HepG2 (cell line): Measurements from ENCODE around the gene ECPAS. TPM values are rescaled to one million over a fixed set of nuclear protein-coding genes. Genes with fewer than 3 reads are reported as not detected.

Experiments used
- ETV5 ChIP-seq: IDR thresholded peaks from 2 replicates; pipeline ENCODE4 v1.6.1; 2018; ENCODE audit warnings: missing biosample characterization, missing genetic modification reagents, inconsistent platforms, borderline replicate concordance
- KDM6A ChIP-seq: IDR thresholded peaks from 2 replicates; pipeline ENCODE4 v1.6.1; 2016; ENCODE audit warnings: low read depth
- KLF16 ChIP-seq, 2 experiments: sonication (generic) in 1 of 2; formaldehyde crosslinking in 1 of 2; IDR thresholded peaks; 2 replicates each; pipeline versions ENCODE4 v1.6.1 to v1.8.0; 2016 to 2023; ENCODE audit warnings: missing genetic modification reagents in 2 of 2, missing compliant biosample characterization in 1 of 2
- MTF1 ChIP-seq: sonication (generic); formaldehyde crosslinking; IDR thresholded peaks from 2 replicates; pipeline ENCODE4 v1.5.0; 2020; ENCODE audit warnings: missing genetic modification reagents
- PHF8 ChIP-seq: sonication (generic); formaldehyde crosslinking; IDR thresholded peaks from 2 replicates; pipeline ENCODE4 v1.5.0; 2020; ENCODE audit warnings: missing genetic modification reagents
- PPARG ChIP-seq: conservative IDR thresholded peaks from 2 replicates; pipeline ENCODE4 v1.6.1; 2016; ENCODE audit warnings: missing biosample characterization, missing genetic modification reagents
- RBFOX2 ChIP-seq: fragments of 200-400 bp; formaldehyde crosslinking; IDR thresholded peaks from 2 replicates; pipeline ENCODE4 v1.6.1; 2017; ENCODE audit warnings: low read depth, mild to moderate bottlenecking, low read length
- SPEN ChIP-seq: sonication (generic); formaldehyde crosslinking; IDR thresholded peaks from 2 replicates; pipeline ENCODE4 v1.5.1; 2020; ENCODE audit warnings: low read depth, mild to moderate bottlenecking, missing genetic modification reagents
- TEAD3 ChIP-seq: optimal IDR thresholded peaks from 2 replicates; pipeline ENCODE3; 2016; ENCODE audit warnings: borderline replicate concordance
- ZBTB8A ChIP-seq: sonication (generic); formaldehyde crosslinking; IDR thresholded peaks from 2 replicates; pipeline ENCODE4 v1.4.0; 2020; ENCODE audit warnings: mild to moderate bottlenecking, low read depth, missing genetic modification reagents, borderline replicate concordance
- ZFX ChIP-seq: sonication (generic); formaldehyde crosslinking; IDR thresholded peaks from 2 replicates; pipeline ENCODE4 v1.4.0; 2020; ENCODE audit warnings: mild to moderate bottlenecking, low read depth, missing genetic modification reagents, moderate library complexity
- ZNF446 ChIP-seq: sonication (generic); formaldehyde crosslinking; IDR thresholded peaks from 2 replicates; pipeline ENCODE4 v1.5.0; 2020; ENCODE audit warnings: mild to moderate bottlenecking, missing genetic modification reagents
- ZNF484 ChIP-seq: sonication (generic); formaldehyde crosslinking; IDR thresholded peaks from 2 replicates; pipeline ENCODE4 v1.5.1; 2020; ENCODE audit warnings: mild to moderate bottlenecking, low read depth, missing genetic modification reagents, borderline replicate concordance
- ZSCAN21 ChIP-seq: sonication (generic); formaldehyde crosslinking; IDR thresholded peaks from 2 replicates; pipeline ENCODE4 v1.8.0; 2022; ENCODE audit warnings: mild to moderate bottlenecking, missing genetic modification reagents, moderate library complexity, borderline replicate concordance
- polyA plus RNA-seq, 8 experiments: library from polyadenylated mRNA; depleted of rRNA in 3 of 8; stranded (reverse) in 7 of 8; unstranded in 1 of 8; fragments of >200 nt; fragmentation: Illumina TruSeq in 4 of 8; extraction: Trizol in 4 of 8; gene quantifications; 2 replicates each; pipeline versions ENCODE4 v1.2.1 to v1.2.3, GENCODE V29; 2011 to 2016; ENCODE audit warnings: low read depth in 4 of 8, missing spikeins in 1 of 8, mixed read lengths in 1 of 8; ENCODE audit not compliant: insufficient read depth in 1 of 8
- total RNA-seq, 5 experiments: library from RNA; depleted of rRNA; stranded (reverse); fragments of >200 nt; fragmentation: Illumina TruSeq; extraction: Trizol; gene quantifications; 2 replicates each; pipeline ENCODE4 v1.2.3, GENCODE V29; 2016; ENCODE audit warnings: low read depth in 1 of 5
- TF ChIP-seq, protein P1 (sequence below): sonication (generic); formaldehyde crosslinking; IDR thresholded peaks from 2 replicates; pipeline ENCODE4 v1.4.0; 2020; ENCODE audit warnings: mild to moderate bottlenecking, missing genetic modification reagents
- TF ChIP-seq, protein P2 (sequence below): sonication (generic); formaldehyde crosslinking; IDR thresholded peaks from 2 replicates; pipeline ENCODE4 v1.5.0; 2020; ENCODE audit warnings: mild to moderate bottlenecking, missing genetic modification reagents, borderline replicate concordance
- TF ChIP-seq, protein P3 (sequence below): IDR thresholded peaks from 2 replicates; pipeline ENCODE4 v1.6.1; 2018; ENCODE audit warnings: missing genetic modification reagents
- TF ChIP-seq, protein P4 (sequence below): sonication (generic); formaldehyde crosslinking; conservative IDR thresholded peaks from 2 replicates; pipeline ENCODE4 v1.8.1; 2023; ENCODE audit warnings: missing genetic modification reagents

The ECPAS gene
- total and polyA plus RNA-seq, 2 of the 13 experiments (the other 11 are each of a cell fraction or from before 2014, with no cell fraction given), result 35.3 to 58.0 TPM

DNA sequence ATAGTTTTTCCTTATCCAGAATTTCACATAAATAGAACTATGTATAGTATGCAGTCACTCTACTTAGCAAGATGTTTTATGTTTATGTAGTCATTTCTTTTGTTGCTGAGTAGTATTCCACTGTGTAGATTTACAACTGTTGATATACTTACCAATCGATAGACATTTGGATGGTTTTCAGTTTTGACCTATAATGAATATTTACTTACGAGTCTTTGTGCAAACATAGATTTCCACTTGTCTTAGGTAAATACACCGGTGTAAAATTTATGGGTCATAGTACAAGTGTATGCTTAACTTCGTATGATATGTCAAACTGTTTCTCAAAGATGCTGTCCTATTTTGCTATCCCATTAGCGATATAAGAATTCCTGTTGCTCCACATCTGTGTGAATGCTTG lies 134.4 kb downstream of the ECPAS start (continued):
- TF ChIP-seq, protein P1, sequence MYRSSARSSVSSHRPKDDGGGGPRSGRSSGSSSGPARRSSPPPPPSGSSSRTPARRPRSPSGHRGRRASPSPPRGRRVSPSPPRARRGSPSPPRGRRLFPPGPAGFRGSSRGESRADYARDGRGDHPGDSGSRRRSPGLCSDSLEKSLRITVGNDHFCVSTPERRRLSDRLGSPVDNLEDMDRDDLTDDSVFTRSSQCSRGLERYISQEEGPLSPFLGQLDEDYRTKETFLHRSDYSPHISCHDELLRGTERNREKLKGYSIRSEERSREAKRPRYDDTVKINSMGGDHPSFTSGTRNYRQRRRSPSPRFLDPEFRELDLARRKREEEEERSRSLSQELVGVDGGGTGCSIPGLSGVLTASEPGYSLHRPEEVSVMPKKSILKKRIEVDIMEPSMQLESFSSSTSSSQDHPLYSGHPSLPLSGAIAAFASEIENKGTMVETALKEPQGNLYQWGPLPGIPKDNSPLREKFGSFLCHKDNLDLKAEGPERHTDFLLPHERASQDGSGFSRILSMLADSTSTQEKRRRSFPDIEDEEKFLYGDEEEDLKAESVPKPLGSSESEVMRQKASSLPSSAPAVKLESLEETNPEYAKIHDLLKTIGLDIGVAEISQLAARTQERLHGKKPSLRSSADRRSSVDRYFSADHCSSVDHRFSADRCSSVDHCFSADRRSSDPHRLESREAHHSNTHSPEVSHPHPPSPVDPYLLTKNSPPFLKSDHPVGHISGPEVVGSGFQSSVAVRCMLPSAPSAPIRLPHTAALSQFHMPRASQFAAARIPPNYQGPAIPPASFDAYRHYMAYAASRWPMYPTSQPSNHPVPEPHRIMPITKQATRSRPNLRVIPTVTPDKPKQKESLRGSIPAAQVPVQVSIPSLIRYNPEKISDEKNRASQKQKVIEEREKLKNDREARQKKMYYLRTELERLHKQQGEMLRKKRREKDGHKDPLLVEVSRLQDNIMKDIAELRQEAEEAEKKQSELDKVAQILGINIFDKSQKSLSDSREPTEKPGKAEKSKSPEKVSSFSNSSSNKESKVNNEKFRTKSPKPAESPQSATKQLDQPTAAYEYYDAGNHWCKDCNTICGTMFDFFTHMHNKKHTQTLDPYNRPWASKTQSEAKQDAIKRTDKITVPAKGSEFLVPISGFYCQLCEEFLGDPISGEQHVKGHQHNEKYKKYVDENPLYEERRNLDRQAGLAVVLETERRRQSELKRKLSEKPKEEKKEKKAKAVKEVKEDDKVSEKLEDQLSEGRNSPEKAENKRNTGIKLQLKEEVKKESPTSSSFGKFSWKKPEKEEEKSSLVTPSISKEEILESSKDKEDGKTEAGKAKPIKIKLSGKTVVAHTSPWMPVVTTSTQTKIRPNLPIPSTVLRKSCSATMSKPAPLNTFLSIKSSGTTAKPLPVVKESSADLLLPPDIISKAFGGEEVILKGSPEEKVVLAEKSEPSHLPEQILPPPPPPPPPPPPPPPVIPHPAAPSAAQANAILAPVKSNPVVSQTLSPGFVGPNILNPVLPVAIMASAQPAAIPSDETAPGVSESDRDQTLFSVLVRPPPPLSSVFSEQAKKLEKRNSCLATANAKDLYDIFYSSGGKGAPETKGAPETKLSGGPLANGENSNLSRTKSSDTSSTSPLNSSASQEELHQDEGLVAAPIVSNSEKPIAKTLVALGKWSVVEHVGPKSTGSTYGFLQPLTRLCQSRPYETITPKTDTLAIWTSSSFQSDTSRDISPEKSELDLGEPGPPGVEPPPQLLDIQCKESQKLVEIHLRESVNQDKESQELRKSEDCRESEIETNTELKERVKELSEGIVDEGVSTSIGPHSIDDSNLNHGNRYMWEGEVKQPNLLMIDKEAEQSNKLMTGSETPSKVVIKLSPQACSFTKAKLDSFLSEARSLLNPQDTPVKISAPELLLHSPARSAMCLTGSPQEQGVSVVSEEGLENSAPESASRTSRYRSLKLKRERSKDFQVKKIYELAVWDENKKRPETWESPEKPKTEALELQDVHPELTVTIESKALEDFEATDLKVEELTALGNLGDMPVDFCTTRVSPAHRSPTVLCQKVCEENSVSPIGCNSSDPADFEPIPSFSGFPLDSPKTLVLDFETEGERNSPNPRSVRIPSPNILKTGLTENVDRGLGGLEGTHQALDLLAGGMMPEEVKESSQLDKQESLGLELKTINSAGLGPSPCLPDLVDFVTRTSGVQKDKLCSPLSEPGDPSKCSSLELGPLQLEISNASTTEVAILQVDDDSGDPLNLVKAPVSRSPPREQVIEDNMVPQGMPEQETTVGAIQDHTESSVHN (CRISPR knock-in tag), result no peak
- TF ChIP-seq ZSCAN21 (no peak), ZFX (CRISPR knock-in tag) (no peak), PHF8 (CRISPR knock-in tag) (no peak), ZNF484 (no peak), PPARG (peak; percentile 93), SPEN (no peak), KLF16 (CRISPR knock-in tag; IDR thresholded peaks at IDR 0.05) (peak in 1 of 2 experiments; percentile 75; a peak in 1 of 4 replicates), ZBTB8A (CRISPR knock-in tag) (no peak), RBFOX2 (no peak), TEAD3 (CRISPR knock-in tag) (no peak), KDM6A (0 out of 2 replicates have a peak, but pooled peaks have one; percentile 23), ZNF446 (CRISPR knock-in tag) (no peak), ETV5 (CRISPR knock-in tag) (no peak; the same call in 1 of the 2 replicates), MTF1 (CRISPR knock-in tag) (no peak)
- TF ChIP-seq, protein P2, sequence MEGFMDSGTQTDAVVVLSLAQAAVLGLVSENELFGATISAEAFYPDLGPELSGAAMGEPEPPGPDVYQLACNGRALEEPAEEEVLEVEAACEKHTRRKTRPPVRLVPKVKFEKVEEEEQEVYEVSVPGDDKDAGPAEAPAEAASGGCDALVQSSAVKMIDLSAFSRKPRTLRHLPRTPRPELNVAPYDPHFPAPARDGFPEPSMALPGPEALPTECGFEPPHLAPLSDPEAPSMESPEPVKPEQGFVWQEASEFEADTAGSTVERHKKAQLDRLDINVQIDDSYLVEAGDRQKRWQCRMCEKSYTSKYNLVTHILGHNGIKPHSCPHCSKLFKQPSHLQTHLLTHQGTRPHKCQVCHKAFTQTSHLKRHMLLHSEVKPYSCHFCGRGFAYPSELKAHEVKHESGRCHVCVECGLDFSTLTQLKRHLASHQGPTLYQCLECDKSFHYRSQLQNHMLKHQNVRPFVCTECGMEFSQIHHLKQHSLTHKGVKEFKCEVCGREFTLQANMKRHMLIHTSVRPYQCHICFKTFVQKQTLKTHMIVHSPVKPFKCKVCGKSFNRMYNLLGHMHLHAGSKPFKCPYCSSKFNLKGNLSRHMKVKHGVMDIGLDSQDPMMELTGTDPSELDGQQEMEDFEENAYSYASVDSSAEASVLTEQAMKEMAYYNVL (CRISPR knock-in tag), result no peak
- TF ChIP-seq, protein P3, sequence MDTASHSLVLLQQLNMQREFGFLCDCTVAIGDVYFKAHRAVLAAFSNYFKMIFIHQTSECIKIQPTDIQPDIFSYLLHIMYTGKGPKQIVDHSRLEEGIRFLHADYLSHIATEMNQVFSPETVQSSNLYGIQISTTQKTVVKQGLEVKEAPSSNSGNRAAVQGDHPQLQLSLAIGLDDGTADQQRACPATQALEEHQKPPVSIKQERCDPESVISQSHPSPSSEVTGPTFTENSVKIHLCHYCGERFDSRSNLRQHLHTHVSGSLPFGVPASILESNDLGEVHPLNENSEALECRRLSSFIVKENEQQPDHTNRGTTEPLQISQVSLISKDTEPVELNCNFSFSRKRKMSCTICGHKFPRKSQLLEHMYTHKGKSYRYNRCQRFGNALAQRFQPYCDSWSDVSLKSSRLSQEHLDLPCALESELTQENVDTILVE (CRISPR knock-in tag), result 0 out of 2 replicates have a peak, but pooled peaks have one; percentile 19
- TF ChIP-seq, protein P4, sequence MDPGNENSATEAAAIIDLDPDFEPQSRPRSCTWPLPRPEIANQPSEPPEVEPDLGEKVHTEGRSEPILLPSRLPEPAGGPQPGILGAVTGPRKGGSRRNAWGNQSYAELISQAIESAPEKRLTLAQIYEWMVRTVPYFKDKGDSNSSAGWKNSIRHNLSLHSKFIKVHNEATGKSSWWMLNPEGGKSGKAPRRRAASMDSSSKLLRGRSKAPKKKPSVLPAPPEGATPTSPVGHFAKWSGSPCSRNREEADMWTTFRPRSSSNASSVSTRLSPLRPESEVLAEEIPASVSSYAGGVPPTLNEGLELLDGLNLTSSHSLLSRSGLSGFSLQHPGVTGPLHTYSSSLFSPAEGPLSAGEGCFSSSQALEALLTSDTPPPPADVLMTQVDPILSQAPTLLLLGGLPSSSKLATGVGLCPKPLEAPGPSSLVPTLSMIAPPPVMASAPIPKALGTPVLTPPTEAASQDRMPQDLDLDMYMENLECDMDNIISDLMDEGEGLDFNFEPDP (CRISPR knock-in tag), result no peak
